Aortic smooth muscle cell (primary cell): ENCODE data around the gene DPP8. TPM values are rescaled to one million over a fixed set of nuclear protein-coding genes. Genes with fewer than 3 reads are reported as not detected.

Source experiments
- total RNA-seq: library from RNA; depleted of rRNA; stranded (reverse); fragments of >200 nt; gene quantifications from 2 replicates; pipeline ENCODE4 v1.2.3, GENCODE V29; 2014

The DPP8 gene
- 46.3 and 54.7 TPM in 2 replicates for total RNA-seq

DNA sequence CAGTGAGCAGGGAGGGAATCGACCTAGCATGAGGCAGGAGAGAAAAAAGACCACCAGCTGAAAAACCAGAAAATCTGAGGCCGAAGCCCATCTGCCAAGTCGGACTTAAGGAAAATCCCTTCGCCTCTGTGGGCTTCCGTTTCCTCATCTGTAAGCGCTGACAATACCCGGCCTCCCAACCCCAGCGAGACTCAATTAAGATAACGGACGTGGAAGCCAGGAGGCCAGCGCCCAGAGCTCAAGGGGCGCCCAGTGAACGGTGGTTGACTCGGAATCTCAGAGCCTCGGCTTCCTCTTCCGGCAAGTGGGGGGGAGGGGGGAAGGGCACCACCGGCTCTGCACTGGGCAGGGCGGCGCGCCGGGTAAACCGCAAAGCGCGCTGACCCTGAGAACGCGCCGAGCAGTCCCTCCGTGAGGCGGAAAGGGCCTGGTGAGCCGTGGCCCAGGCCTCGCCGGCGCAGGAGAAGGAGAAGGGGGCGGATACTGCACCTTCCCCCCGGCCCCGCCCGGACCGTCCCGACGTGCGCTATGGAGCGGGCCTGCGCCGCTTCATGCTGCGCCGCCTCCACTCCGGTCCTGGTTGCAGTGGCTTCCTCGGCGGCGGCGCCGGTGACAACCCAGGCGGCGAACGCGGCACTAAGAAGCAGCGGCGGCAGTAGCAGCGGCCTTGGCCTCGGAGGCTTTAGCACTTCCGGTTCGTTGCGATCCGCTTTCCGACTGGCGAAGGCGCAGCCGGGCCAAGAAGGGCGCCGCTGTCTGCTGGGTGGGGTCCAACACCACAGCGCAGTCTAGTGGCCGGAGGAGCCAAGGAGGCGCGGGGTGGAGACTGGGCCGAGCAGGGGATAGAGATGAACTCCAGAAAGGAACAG is at the start of gene DPP8:
Gene DPP8, minus strand, starts transcription at position 693 of the 869 bp plus-strand sequence. CDS start 5,136 bp downstream, outside the sequence.

DNA sequence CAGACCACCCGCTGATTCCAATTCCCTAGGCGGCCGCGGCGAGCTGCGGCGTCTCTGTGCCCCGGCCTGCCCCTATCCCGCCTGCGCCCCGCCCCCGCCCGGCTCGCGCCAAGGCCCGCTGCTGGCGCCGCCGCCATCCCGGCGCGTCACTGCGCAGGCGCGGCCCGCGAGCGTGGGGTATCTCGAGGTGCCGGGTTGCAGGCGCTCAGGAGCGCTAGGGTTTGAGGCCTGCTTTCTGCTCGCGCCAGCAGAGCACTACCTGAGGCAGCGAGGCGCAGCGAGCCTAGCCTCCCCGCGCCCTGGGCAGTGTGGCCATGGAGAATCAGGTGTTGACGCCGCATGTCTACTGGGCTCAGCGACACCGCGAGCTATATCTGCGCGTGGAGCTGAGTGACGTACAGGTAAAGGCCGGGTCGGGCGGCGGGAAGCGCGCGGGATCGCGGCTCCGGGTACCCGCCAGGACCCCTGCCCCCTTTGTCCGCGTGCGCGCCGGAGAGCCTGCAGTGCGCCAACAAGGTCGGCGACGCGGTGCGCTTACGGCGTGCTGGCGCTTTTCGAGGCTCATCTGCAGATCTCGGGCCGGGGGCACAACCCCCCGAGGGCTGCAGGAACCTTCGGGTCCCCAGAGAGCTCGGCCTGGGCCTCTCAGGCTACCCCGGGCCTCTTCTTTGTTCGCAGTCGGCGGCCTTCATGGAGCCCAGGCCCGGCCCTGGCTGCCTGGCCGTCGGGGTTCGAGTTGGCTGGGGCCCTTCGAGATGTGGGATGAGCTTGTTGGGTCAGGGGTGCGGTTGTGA is 13.0 kb upstream of the DPP8 start, which contains the start of gene HACD3:
Gene HACD3, plus strand, starts transcription at position 146 of the 794 bp plus-strand sequence. Its CDS starts 169 bp downstream, at position 315.

Other genes starting within 250 kb of the DPP8 start
- 1.2 and 1.9 TPM in 2 replicates for gene PARP16, start 230.8 kb downstream of the DPP8 start, total RNA-seq
- not detected in 2 replicates for gene RNU5A-1, start 221.6 kb downstream of the DPP8 start, total RNA-seq
- not detected in 2 replicates for gene RNU5B-1, start 213.0 kb downstream of the DPP8 start, total RNA-seq
- gene IGDCC3, start 139.7 kb downstream of the DPP8 start, total RNA-seq, result not detected in 2 replicates
- gene IGDCC4, start 94.7 kb downstream of the DPP8 start, total RNA-seq, result 0.06 and 0.13 TPM in 2 replicates
- 71.7 and 91.0 TPM in 2 replicates for gene HACD3, start 12.8 kb upstream of the DPP8 start, total RNA-seq
- gene INTS14, start 93.4 kb upstream of the DPP8 start, total RNA-seq, result 22.7 and 25.7 TPM in 2 replicates
- gene SLC24A1, start 104.2 kb upstream of the DPP8 start, total RNA-seq, result 4.4 and 4.6 TPM in 2 replicates